Caco-2 (cell line): Measurements from ENCODE around the gene KRT81. TPM values are rescaled to one million over a fixed set of nuclear protein-coding genes. Genes with fewer than 3 reads are reported as not detected.
"Not testable (repeated sequence)": the region's sequence is repeated elsewhere in the genome, so short reads cannot be mapped to it uniquely, and the experiment has no call there.

ENCODE experiments used
- BruUV-seq: library from RNA; stranded (reverse); fragments of 400-500 nt; replicated peaks from 2 replicates; lab custom pipeline; 2021; lab: Mats Ljungman, UMichigan
- CTCF ChIA-PET: fragments of 300-600 bp; sonication (Branson Sonifier 250); formaldehyde crosslinking; loops from one replicate; lab custom pipeline; 2022; ENCODE audit warnings: antibody characterized with exemption; lab: Charles Lee
- POLR2A ChIA-PET: fragments of 300-600 bp; sonication (Branson Sonifier 250); formaldehyde crosslinking; loops from one replicate; lab custom pipeline; 2022; ENCODE audit warnings: antibody characterized with exemption; lab: Charles Lee
- DNase-seq, 2 experiments: peaks; one replicate each; pipeline versions ENCODE4 v3.0.0 to v3.0.0-alpha.2; 2020 to 2022
- H3K27me3 ChIP-seq: replicated peaks from 2 replicates; pipeline ENCODE4 v1.6.0; 2011; ENCODE audit warnings: low read length; ENCODE audit not compliant: control insufficient read depth, insufficient read depth
- H3K36me3 ChIP-seq: 2 replicates; pipeline ENCODE4 v1.5.1; 2011; ENCODE audit warnings: low read length; ENCODE audit not compliant: control insufficient read depth, insufficient read depth
- H3K4me1 ChIP-seq: fragments of 250-450 bp; sonication (Bioruptor Pico); 2 replicates; pipeline ENCODE4 v1.5.1; 2020; ENCODE audit warnings: mild to moderate bottlenecking
- H3K4me3 ChIP-seq: 2 replicates; pipeline ENCODE4 v1.5.1; 2011; ENCODE audit warnings: low read depth, mild to moderate bottlenecking, control low read depth, low read length
- H3K9me3 ChIP-seq: fragments of 250-450 bp; sonication (Bioruptor Pico); 2 replicates; pipeline ENCODE4 v1.5.1; 2020; ENCODE audit warnings: mild to moderate bottlenecking, moderate library complexity
- H3K27ac Mint-ChIP-seq: one replicate; pipeline ENCODE4 v1.8.0; 2022; ENCODE audit warnings: mixed read lengths; ENCODE audit not compliant: unreplicated experiment
- H3K27me3 Mint-ChIP-seq: one replicate; pipeline ENCODE4 v1.8.0; 2022; ENCODE audit warnings: mixed read lengths; ENCODE audit not compliant: insufficient read depth, unreplicated experiment
- H3K36me3 Mint-ChIP-seq: one replicate; pipeline ENCODE4 v1.8.0; 2022; ENCODE audit warnings: mild to moderate bottlenecking, mixed read lengths; ENCODE audit not compliant: insufficient read depth, unreplicated experiment
- H3K4me1 Mint-ChIP-seq: one replicate; pipeline ENCODE4 v1.8.0; 2022; ENCODE audit warnings: low read depth, mixed read lengths; ENCODE audit not compliant: unreplicated experiment
- H3K4me3 Mint-ChIP-seq: one replicate; pipeline ENCODE4 v1.8.0; 2022; ENCODE audit warnings: mild to moderate bottlenecking, moderate library complexity, mixed read lengths; ENCODE audit not compliant: unreplicated experiment
- H3K9me3 Mint-ChIP-seq: one replicate; pipeline ENCODE4 v1.8.0; 2022; ENCODE audit warnings: mixed read lengths; ENCODE audit not compliant: unreplicated experiment
- CTCF ChIP-seq, 2 experiments: fragments of 200-600 bp in 1 of 2; IDR thresholded peaks; 1 replicate in 1 of 2; 2 replicates in 1 of 2; pipeline versions ENCODE4 v1.5.1 to v1.8.0; 2011 to 2022; ENCODE audit warnings: antibody characterized with exemption in 1 of 2, control low read depth in 1 of 2, inconsistent platforms in 1 of 2, low read depth in 1 of 2, low read length in 1 of 2, mild to moderate bottlenecking in 1 of 2, moderate library complexity in 1 of 2; ENCODE audit not compliant: insufficient read depth in 1 of 2, severe bottlenecking in 1 of 2, unreplicated experiment in 1 of 2
- intact Hi-C: fragments of 100-400 bp; cut with micrococcal nuclease; formaldehyde crosslinking; loops from one replicate; pipeline ENCODE4 v1.10.0; 2022; ENCODE audit not compliant: unreplicated experiment
- total RNA-seq: library from RNA; stranded (reverse); gene quantifications from 2 replicates; pipeline ENCODE4 v1.2.3, GENCODE V29; 2022

Gene KRT81
- total RNA-seq, 1 experiment from 2014 or later = 0.45 TPM

DNA sequence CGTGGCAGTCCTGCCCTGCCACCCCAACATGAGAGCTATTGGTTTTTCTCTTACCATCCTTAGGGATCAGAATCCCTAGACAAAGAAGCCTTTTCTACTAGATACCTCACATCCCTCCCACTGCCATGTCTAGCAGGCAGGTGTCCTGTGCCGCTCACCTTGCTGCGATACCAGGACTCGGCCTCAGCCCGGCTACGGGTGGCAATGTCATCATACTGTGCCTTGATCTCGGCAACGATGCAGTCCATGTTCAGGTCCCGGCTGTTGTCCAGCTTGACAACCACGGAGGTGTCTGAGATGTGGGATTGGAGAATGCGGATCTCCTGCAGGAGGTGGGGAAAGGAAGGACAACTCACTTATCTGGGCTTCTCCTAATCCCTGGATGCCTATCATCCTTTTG lies 25.4 kb upstream of the KRT81 start:
- no peak for DNase-seq
- H3K36me3 ChIP-seq = no peaks in the 10 kb centered on the region
- TF ChIP-seq CTCF (IDR thresholded peaks at IDR 0.05; ENCODE audit: insufficient read depth in 1 of 2, low read depth in 1 of 2, low read length in 1 of 2, severe bottlenecking in 1 of 2, unreplicated experiment in 1 of 2) = no peak
- CTCF ChIA-PET = no interaction called here
- no TSS peak for BruUV-seq
- no peaks in the 10 kb centered on the region for H3K27me3 ChIP-seq
- H3K9me3 Mint-ChIP-seq = no peaks in the 10 kb centered on the region
- H3K4me3 Mint-ChIP-seq = no peak overlapping the region
- POLR2A ChIA-PET = no interaction called here
- H3K36me3 Mint-ChIP-seq = no peaks in the 10 kb centered on the region
- H3K27ac Mint-ChIP-seq = no peak overlapping the region
- intact Hi-C loops = no loop called here
- peaks cover 13% of the 10 kb centered on the region for H3K4me1 Mint-ChIP-seq
- peaks cover 2% of the 10 kb centered on the region for H3K27me3 Mint-ChIP-seq
- no peaks in the 10 kb centered on the region for H3K9me3 ChIP-seq
- H3K4me1 ChIP-seq = no peaks in the 10 kb centered on the region
- no peak overlapping the region for H3K4me3 ChIP-seq

DNA sequence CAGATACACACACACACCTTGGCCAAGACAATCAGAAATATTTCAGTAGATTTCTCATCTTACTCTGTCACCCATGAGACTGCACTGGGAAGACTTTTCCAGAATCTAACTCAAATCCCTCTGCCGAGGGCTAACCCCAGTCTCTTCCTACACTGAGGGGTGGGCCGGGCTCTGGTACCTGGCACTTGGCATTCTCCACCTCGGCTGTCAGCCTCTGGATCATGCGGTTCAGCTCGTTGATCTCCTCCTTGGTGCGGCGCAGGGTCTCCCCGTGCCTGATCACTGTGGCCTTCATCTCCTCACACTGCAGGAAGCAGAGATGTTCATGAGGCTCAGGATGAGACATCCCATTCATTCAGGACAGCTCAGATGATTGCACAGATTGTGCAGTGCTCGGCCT lies 25.0 kb upstream of the KRT81 start:
- no peak for DNase-seq
- no peaks in the 10 kb centered on the region for H3K27me3 ChIP-seq
- H3K4me1 ChIP-seq = no peaks in the 10 kb centered on the region
- Mint-ChIP-seq H3K27ac (no peak overlapping the region), H3K27me3 (peaks cover 2% of the 10 kb centered on the region), H3K9me3 (no peaks in the 10 kb centered on the region), H3K36me3 (no peaks in the 10 kb centered on the region), H3K4me3 (no peak overlapping the region), H3K4me1 (peaks cover 13% of the 10 kb centered on the region)
- H3K9me3 ChIP-seq = no peaks in the 10 kb centered on the region
- no peaks in the 10 kb centered on the region for H3K36me3 ChIP-seq
- intact Hi-C loops = no loop called here
- ChIA-PET CTCF (no interaction called here), POLR2A (no interaction called here)
- BruUV-seq = no TSS peak
- no peak overlapping the region for H3K4me3 ChIP-seq
- TF ChIP-seq CTCF (IDR thresholded peaks at IDR 0.05; ENCODE audit: insufficient read depth in 1 of 2, low read depth in 1 of 2, low read length in 1 of 2, severe bottlenecking in 1 of 2, unreplicated experiment in 1 of 2) = no peak

GRCh38 chr12:52315721-52316120 lies 24.4 kb upstream of the KRT81 start:
- H3K9me3 Mint-ChIP-seq, H3K4me1 ChIP-seq, POLR2A ChIA-PET, H3K27me3 ChIP-seq, H3K4me3 ChIP-seq, H3K36me3 Mint-ChIP-seq, H3K4me3 Mint-ChIP-seq, BruUV-seq, H3K36me3 ChIP-seq, H3K27me3 Mint-ChIP-seq, intact Hi-C loops, H3K27ac Mint-ChIP-seq, H3K9me3 ChIP-seq, CTCF ChIA-PET: not testable (repeated sequence)
- TF ChIP-seq CTCF (IDR thresholded peaks at IDR 0.05; ENCODE audit: insufficient read depth in 1 of 2, low read depth in 1 of 2, low read length in 1 of 2, severe bottlenecking in 1 of 2, unreplicated experiment in 1 of 2) = peak in 1 of 2 experiments; percentile 23
- peak in 1 of 2 experiments; percentile 43 for DNase-seq
- peaks cover 13% of the 10 kb centered on the region for H3K4me1 Mint-ChIP-seq
